GM19035 (cell line): Measurements from ENCODE around the gene TNFRSF19.

Experiments
- ATAC-seq: cut with Tn5 transposase; IDR thresholded peaks from one replicate; pipeline ENCODE4 v1.9.1; 2021; ENCODE audit not compliant: unreplicated experiment

The TNFRSF19 gene

DNA sequence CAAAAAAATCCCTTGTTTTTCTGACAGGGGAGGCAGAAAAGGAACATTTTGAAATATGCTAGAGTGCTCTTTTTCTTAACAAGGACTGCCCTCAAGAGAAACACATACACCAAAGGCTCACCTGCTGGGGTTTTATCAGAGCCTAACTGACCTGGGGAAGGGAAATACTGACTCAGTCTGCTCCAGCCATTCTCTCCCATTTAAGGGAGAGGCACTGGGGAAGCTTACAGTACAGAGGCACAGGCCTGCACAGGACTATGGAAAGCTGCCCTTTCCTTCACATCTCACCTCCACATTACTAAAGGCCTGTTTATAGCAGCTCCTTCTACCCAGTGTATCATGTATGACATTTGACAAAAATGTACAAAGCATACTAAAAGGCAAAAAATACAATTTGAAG is 30.3 kb downstream of the TNFRSF19 start:
- ATAC-seq = no peak

- ATAC-seq = no peak
These were observed 35.6 kb downstream of the TNFRSF19 start for GRCh38 chr13:23605831-23606230.

DNA sequence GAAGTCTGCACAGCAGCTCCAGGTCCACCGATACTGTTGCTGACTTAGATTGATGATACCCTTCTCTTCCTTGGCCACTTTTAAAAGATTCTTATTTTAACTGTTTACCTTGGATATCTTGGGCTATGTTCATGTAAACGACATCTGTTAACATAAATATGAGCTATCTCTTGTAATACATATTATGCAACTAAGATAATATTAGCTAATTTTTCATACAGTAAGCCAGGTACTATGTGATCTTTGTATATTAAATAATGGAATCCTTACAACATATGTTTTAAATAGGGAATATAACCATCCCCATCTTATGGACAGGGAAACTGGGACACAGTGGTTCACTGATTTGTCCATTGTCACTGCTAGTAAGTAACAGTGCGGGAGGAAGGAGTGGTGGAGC is 37.9 kb downstream of the TNFRSF19 start:
- ATAC-seq = no peak

- ATAC-seq = no peak
These were observed 38.6 kb downstream of the TNFRSF19 start for GRCh38 chr13:23608701-23609413.

- ATAC-seq = no peak
These were observed 39.2 kb downstream of the TNFRSF19 start for GRCh38 chr13:23609414-23609760.

DNA sequence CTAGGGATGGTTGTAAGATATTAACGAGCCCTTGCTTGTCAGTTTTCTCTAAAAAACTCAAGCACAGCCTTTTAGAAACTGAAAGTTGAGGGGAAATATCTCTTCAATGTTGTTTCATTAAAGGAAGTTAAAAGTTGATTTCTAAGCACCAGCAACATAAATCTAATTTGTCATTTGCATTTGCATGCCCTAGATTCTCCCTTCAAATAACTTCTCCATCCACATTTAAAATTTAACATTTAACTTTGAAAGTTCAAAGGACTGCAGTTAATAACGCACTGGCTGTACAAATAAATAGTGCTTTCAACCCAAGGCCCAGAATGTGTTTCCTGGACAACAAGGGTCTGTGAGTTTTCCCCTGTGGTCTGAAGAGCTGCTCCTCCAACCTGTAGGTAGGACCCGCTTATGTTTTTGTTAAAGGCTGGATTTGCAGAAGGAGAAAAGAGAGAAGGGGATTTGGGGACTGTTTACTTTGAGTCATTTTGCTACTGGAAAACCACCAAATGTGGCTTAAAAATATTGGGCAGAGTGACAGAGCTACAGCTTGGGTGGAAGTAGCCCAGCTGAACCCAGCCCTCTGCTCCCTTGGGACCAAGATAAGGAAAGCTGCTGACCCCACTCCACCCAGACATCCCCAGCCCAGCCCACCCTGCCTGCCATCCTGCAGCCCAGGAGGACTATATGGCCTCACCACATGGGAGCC is 39.8 kb downstream of the TNFRSF19 start:
- no peak for ATAC-seq

DNA sequence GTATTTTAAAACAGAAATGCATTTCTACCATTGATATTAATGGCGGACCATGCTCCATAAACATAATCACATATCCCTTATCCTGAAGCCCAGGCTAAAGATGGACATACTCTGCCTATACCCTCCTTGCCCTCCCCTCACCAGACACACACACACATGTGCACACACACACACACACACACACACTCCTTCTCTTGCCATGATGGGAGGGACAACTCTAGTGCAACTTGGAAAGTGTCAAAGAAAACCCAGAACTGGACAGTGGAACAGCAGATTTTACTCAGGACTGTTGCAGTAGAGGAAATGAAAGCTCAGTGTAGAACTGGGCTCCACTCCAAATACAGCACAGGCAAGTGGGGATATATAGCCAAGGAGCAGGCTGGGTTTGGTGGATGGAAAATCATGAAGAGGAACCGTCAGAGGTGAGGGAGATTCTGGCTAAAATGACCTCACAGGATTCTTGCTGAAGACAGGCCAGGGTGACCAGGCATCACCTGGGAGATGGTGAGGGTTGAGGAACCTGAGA is 40.8 kb downstream of the TNFRSF19 start:
- ATAC-seq = no peak

- no peak for ATAC-seq
These were observed 42.0 kb downstream of the TNFRSF19 start for GRCh38 chr13:23612182-23612581.

DNA sequence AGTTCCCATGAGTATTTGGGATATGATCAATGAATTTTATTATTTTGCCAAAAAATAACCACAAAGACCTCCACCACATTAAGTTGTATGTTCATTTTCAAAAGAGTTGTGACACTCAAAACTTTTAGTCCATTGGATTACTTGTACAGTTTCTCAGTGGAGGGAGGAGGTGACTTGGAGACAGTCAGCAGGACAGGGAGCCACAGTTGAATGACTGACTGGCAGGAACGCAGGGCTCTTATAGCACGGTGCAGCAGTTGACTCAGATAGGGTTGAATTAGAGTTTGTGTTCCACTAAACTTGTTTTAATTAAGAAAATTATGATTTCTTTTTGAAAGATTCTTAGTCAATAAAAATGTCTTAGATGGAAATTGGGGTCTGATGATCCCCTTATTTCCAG is 42.5 kb downstream of the TNFRSF19 start:
- no peak for ATAC-seq

GRCh38 chr13:23613596-23613995 is 43.4 kb downstream of the TNFRSF19 start:
- ATAC-seq = no peak

GRCh38 chr13:23615395-23616081 is 45.3 kb downstream of the TNFRSF19 start:
- ATAC-seq = no peak

GRCh38 chr13:23616228-23616627 is 46.0 kb downstream of the TNFRSF19 start:
- no peak for ATAC-seq

GRCh38 chr13:23617551-23618024 is 47.4 kb downstream of the TNFRSF19 start:
- ATAC-seq = no peak

GRCh38 chr13:23618341-23618740 is 48.1 kb downstream of the TNFRSF19 start:
- ATAC-seq = no peak

- no peak for ATAC-seq
These were observed 49.0 kb downstream of the TNFRSF19 start for GRCh38 chr13:23619068-23619855.

DNA sequence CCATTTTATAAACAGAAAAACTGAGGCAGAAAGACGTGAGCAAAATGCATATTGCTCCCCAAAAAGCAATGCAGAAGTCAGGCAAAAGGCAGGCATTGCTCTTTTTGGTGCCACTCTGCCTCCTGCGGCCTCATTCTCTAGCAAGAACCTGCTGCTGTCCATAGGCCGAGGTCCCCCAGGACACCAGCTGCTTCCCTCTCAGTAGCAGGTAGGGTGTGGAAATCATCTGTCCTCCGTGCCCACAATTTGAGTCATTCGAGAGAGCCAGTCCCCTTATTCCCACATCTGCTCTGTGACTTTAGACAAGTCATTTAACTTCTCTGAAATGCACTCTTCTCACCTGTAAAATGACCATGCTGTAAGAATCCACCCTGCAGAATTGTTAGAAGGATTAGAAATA is 50.0 kb downstream of the TNFRSF19 start:
- no peak for ATAC-seq

- no peak for ATAC-seq
These were observed 50.6 kb downstream of the TNFRSF19 start for GRCh38 chr13:23620613-23621315.

GRCh38 chr13:23621316-23621645 is 51.1 kb downstream of the TNFRSF19 start:
- no peak for ATAC-seq

GRCh38 chr13:23622985-23623384 is 52.8 kb downstream of the TNFRSF19 start:
- ATAC-seq = peak; percentile 63

DNA sequence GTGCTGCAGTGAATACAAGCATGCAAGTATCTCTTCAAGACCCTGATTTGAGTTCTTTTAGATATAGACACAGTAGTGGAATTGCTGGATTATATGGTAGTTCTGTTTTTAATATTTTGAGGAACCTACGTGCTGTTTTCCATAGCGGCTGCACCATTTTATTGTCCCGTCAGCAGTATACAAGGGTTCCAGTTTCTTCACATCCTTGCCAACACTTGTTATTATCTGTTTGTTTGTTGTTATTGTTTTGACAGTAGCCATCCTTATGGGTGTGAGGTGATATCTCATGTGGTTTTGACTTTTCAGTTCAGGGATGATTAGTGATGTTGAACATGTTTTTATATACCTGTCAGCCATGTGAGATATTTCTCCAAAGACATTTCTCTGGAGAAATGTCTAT is 53.2 kb downstream of the TNFRSF19 start:
- ATAC-seq = no peak

- ATAC-seq = no peak
These were observed 56.5 kb downstream of the TNFRSF19 start for GRCh38 chr13:23626700-23627099.
